ENCODE data around the gene TSPAN18. TPM values are rescaled to one million over a fixed set of nuclear protein-coding genes. Genes with fewer than 3 reads are reported as not detected.

The TSPAN18 gene
- total and polyA plus RNA-seq, 2 donors from 2014 or later = 13.8 to 38.1 TPM

DNA sequence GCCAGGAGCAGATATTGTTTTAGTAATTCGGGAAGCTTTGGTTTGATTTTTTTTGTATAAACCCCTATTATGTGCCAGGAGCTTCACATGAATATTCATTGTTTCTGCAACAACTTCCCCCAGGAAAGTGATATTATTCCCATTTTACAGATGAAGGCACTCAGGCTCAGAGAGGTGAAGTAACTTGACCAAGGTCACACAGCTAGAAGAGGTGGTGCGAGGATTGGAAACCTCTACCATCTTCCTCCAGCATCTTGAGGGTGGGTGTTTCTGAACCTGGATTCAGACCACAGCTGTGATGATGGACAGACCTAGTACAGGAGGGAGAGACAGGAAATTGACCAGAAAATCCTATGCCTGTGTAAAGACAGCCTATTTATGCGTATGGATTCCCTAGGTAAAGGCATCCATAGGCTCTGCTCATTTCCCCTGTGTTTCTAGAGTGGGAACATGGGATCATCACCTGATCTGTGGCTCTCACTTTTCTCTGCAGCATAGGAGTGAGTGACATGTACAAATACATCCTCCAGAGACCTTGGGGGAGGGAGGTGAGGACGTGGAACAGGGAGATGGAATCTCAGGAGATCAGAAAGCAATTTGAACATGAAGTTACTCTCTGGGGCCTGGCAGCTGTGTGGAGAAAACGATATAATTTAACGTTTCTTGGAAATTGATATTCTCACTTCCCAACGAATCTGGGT lies 81.4 kb downstream of the TSPAN18 start:
- Histone ChIP-seq H3K27me3 (ENCODE audit: control insufficient read depth, insufficient read depth, low read length) (no peaks in the 10 kb centered on the region), H3K4me1 (ENCODE audit: control insufficient read depth in 2 of 3, insufficient read depth in 2 of 3, low read depth in 1 of 3, low read length in 3 of 3) (no peaks in the 10 kb centered on the region), H3K9me3 (ENCODE audit: control insufficient read depth in 2 of 3, insufficient read depth in 1 of 3, low read length in 3 of 3) (no peaks in the 10 kb centered on the region), H3K9ac (ENCODE audit: low read length in 3 of 3) (no peak overlapping the region), H3K27ac (ENCODE audit: low read depth in 2 of 2, low read length in 2 of 2) (no peak overlapping the region), H3K4me3 (ENCODE audit: low read length in 3 of 3) (no peak overlapping the region), H3K36me3 (ENCODE audit: control insufficient read depth in 2 of 3, insufficient read depth in 3 of 3, low read length in 3 of 3) (no peaks in the 10 kb centered on the region)
- FAIRE-seq = no peak
- TF ChIP-seq, protein P1, sequence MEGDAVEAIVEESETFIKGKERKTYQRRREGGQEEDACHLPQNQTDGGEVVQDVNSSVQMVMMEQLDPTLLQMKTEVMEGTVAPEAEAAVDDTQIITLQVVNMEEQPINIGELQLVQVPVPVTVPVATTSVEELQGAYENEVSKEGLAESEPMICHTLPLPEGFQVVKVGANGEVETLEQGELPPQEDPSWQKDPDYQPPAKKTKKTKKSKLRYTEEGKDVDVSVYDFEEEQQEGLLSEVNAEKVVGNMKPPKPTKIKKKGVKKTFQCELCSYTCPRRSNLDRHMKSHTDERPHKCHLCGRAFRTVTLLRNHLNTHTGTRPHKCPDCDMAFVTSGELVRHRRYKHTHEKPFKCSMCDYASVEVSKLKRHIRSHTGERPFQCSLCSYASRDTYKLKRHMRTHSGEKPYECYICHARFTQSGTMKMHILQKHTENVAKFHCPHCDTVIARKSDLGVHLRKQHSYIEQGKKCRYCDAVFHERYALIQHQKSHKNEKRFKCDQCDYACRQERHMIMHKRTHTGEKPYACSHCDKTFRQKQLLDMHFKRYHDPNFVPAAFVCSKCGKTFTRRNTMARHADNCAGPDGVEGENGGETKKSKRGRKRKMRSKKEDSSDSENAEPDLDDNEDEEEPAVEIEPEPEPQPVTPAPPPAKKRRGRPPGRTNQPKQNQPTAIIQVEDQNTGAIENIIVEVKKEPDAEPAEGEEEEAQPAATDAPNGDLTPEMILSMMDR (IDR thresholded peaks at IDR 0.05; ENCODE audit: borderline replicate concordance, extremely low read depth, insufficient read depth) = no peak
- intact Hi-C loops (cut with DNase I) = no loop called here
- peak in 2 of 5 donors; percentile 4 to 76 for DNase-seq

DNA sequence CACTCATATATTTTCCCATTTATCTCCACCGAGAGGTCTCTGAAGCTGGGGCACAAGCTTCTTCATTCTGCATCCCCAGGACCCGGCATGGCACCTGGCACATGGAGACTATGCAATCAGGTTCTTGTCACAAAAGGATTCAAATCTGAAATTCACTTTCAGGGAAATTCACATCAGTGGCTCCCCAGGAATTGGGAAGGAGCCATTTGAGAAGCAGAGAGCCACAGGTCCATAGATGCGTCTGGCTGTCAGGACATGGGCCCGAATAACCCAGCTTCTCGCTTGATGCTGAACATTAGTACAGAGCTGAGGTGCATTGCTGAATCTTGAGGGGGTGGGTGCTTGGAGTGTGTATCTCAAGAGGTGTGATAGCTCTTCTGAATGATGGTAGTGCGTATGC lies 82.5 kb downstream of the TSPAN18 start:
- no peaks in the 10 kb centered on the region for H3K27me3 ChIP-seq (ENCODE audit: control insufficient read depth, insufficient read depth, low read length)
- no peaks in the 10 kb centered on the region for H3K36me3 ChIP-seq (ENCODE audit: control insufficient read depth in 2 of 3, insufficient read depth in 3 of 3, low read length in 3 of 3)
- no peak for DNase-seq
- H3K9ac ChIP-seq (ENCODE audit: low read length in 3 of 3) = no peak overlapping the region
- TF ChIP-seq, protein P1 (IDR thresholded peaks at IDR 0.05; ENCODE audit: borderline replicate concordance, extremely low read depth, insufficient read depth) = no peak
- intact Hi-C loops (cut with DNase I) = no loop called here
- H3K4me1 ChIP-seq (ENCODE audit: control insufficient read depth in 2 of 3, insufficient read depth in 2 of 3, low read depth in 1 of 3, low read length in 3 of 3) = peaks cover 0 to 2% (median 0%) of the 10 kb centered on the region in 3 donors
- no peak for FAIRE-seq
- H3K4me3 ChIP-seq (ENCODE audit: low read length in 3 of 3) = no peak overlapping the region
- H3K9me3 ChIP-seq (ENCODE audit: control insufficient read depth in 2 of 3, insufficient read depth in 1 of 3, low read length in 3 of 3) = no peaks in the 10 kb centered on the region
- no peak overlapping the region for H3K27ac ChIP-seq (ENCODE audit: low read depth in 2 of 2, low read length in 2 of 2)

DNA sequence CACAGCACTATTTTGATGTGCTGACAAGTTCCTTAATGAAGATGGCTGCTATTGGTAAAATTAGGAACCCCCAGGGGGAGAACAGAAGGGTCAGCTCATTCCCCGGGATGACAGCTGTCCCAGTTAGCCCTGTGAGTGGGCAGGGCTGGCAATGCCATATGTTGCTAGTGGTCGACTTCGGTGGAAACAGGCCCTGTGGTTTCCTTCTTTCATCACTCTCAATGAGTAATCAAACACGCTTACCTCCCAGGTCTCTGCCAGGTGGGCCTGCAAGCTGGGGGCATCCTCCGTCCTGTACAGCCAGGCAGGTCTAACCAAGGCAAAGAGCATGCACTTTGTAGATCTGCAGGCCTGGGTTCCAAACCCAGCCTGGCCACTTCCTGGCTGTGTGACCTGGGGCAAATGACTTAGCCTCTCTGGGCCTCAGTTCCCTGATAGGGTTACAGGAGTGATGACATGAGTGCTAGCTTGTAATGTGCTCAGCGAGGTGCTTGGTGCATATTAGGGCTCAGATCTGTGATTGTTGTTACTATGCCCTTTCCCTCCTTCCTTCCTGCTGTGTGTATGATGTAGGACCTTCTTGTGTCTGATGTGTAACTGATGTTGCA lies 85.2 kb downstream of the TSPAN18 start:
- peaks cover 0 to 2% (median 0%) of the 10 kb centered on the region in 3 donors for H3K4me1 ChIP-seq (ENCODE audit: control insufficient read depth in 2 of 3, insufficient read depth in 2 of 3, low read depth in 1 of 3, low read length in 3 of 3)
- no peak overlapping the region for H3K4me3 ChIP-seq (ENCODE audit: low read length in 3 of 3)
- TF ChIP-seq, protein P1 (IDR thresholded peaks at IDR 0.05; ENCODE audit: borderline replicate concordance, extremely low read depth, insufficient read depth) = no peak
- H3K36me3 ChIP-seq (ENCODE audit: control insufficient read depth in 2 of 3, insufficient read depth in 3 of 3, low read length in 3 of 3) = no peaks in the 10 kb centered on the region
- DNase-seq = no peak
- intact Hi-C loops (cut with DNase I) = no loop called here
- H3K27ac ChIP-seq (ENCODE audit: low read depth in 2 of 2, low read length in 2 of 2) = no peak overlapping the region
- H3K9ac ChIP-seq (ENCODE audit: low read length in 3 of 3) = no peak overlapping the region
- no peaks in the 10 kb centered on the region for H3K27me3 ChIP-seq (ENCODE audit: control insufficient read depth, insufficient read depth, low read length)
- FAIRE-seq = no peak
- no peaks in the 10 kb centered on the region for H3K9me3 ChIP-seq (ENCODE audit: control insufficient read depth in 2 of 3, insufficient read depth in 1 of 3, low read length in 3 of 3)
